PC-9 (cell line): ENCODE results near the gene FASTKD1. TPM values are rescaled to one million over a fixed set of nuclear protein-coding genes. Genes with fewer than 3 reads are reported as not detected.
"Not testable (repeated sequence)": the region's sequence is repeated elsewhere in the genome, so short reads cannot be mapped to it uniquely, and the experiment has no call there.

Source experiments
- BruUV-seq: library from RNA; stranded (reverse); fragments of 400-500 nt; replicated peaks from 2 replicates; lab custom pipeline; 2021; lab: Mats Ljungman, UMichigan
- CTCF ChIA-PET: fragments of 300-600 bp; sonication (Branson Sonifier 250); formaldehyde crosslinking; loops from one replicate; lab custom pipeline; 2022; ENCODE audit warnings: antibody characterized with exemption; lab: Charles Lee
- POLR2A ChIA-PET: fragments of 300-600 bp; sonication (Branson Sonifier 250); formaldehyde crosslinking; loops from one replicate; lab custom pipeline; 2022; ENCODE audit warnings: antibody characterized with exemption; ENCODE audit not compliant: unreplicated experiment; lab: Charles Lee
- DNase-seq, 2 experiments: peaks; one replicate each; pipeline versions ENCODE4 v3.0.0 to v3.0.0-alpha.2; 2015 to 2022; ENCODE audit warnings: mixed read lengths in 1 of 2
- H2AFZ ChIP-seq: fragments of 200-600 bp; sonication (generic); 2 replicates; pipeline ENCODE4 v1.8.1; 2017; ENCODE audit warnings: antibody characterized with exemption
- H3F3A ChIP-seq: fragments of 200-600 bp; sonication (generic); 2 replicates; pipeline ENCODE4 v1.8.1; 2017; ENCODE audit warnings: antibody characterized with exemption, mild to moderate bottlenecking, low read depth; ENCODE audit not compliant: insufficient read depth
- H3K27ac ChIP-seq: fragments of 200-600 bp; sonication (generic); 2 replicates; pipeline ENCODE4 v1.6.1; 2016; ENCODE audit warnings: mixed run types
- H3K27me3 ChIP-seq: fragments of 200-600 bp; sonication (generic); 2 replicates; pipeline ENCODE4 v1.6.1; 2016; ENCODE audit warnings: low read depth, mixed run types; ENCODE audit not compliant: insufficient read depth
- H3K36me3 ChIP-seq: fragments of 200-600 bp; sonication (generic); 2 replicates; pipeline ENCODE4 v1.6.1; 2016; ENCODE audit warnings: low read depth, mixed run types
- H3K4me1 ChIP-seq: fragments of 200-600 bp; sonication (generic); replicated peaks from 2 replicates; pipeline ENCODE4 v1.6.1; 2016; ENCODE audit warnings: mixed run types; ENCODE audit not compliant: insufficient read depth
- H3K4me2 ChIP-seq: fragments of 200-600 bp; sonication (generic); 2 replicates; pipeline ENCODE4 v1.6.1; 2017; ENCODE audit warnings: mixed run types
- H3K4me3 ChIP-seq: fragments of 200-600 bp; sonication (generic); 2 replicates; pipeline ENCODE4 v1.6.1; 2016; ENCODE audit warnings: mixed run types
- H3K79me2 ChIP-seq: fragments of 200-600 bp; sonication (generic); 2 replicates; pipeline ENCODE4 v1.6.1; 2017; ENCODE audit warnings: low read depth, mixed run types
- H3K9me2 ChIP-seq: fragments of 200-600 bp; sonication (generic); 2 replicates; pipeline ENCODE4 v1.8.1; 2017; ENCODE audit warnings: mild to moderate bottlenecking; ENCODE audit not compliant: insufficient read depth
- H3K9me3 ChIP-seq: fragments of 200-600 bp; sonication (generic); 2 replicates; pipeline ENCODE4 v1.8.1; 2016; ENCODE audit warnings: low read depth; ENCODE audit not compliant: insufficient read depth
- H4K20me1 ChIP-seq: fragments of 200-600 bp; sonication (generic); 2 replicates; pipeline ENCODE4 v1.8.1; 2017; ENCODE audit not compliant: insufficient read depth
- EZH2 ChIP-seq: fragments of 200-600 bp; sonication (generic); IDR thresholded peaks from 2 replicates; pipeline ENCODE4 v1.8.0; 2017; ENCODE audit warnings: antibody characterized with exemption, low read depth
- intact Hi-C: fragments of 100-400 bp; cut with micrococcal nuclease; formaldehyde crosslinking; loops from one replicate; pipeline ENCODE4 v1.10.0; 2022; ENCODE audit not compliant: unreplicated experiment
- total RNA-seq: library from RNA; stranded (reverse); gene quantifications from 2 replicates; pipeline ENCODE4 v1.2.3, GENCODE V29; 2021
- TF ChIP-seq, protein P1 (sequence below): fragments of 200-600 bp; sonication (generic); conservative IDR thresholded peaks from 2 replicates; pipeline ENCODE4 v1.6.1; 2017; ENCODE audit warnings: mixed run types, antibody characterized with exemption, mild to moderate bottlenecking, moderate library complexity

The FASTKD1 gene
- total RNA-seq, 1 experiment from 2014 or later: 22.5 TPM

GRCh38 chr2:169562519-169562918 lies 11.1 kb downstream of the FASTKD1 start:
- H2AFZ ChIP-seq: no peak overlapping the region
- DNase-seq: no peak
- H3K4me3 ChIP-seq: no peak overlapping the region
- ChIA-PET CTCF (no interaction called here), POLR2A (interaction anchor here (0.6 kb wide), 1 partner anchor 214 kb away, joined by 8 read pairs; no protein-coding TSS in a partner anchor)
- no peaks in the 10 kb centered on the region for H3K79me2 ChIP-seq
- no TSS peak for BruUV-seq
- H4K20me1 ChIP-seq: no peaks in the 10 kb centered on the region
- no peak overlapping the region for H3K27ac ChIP-seq
- no peaks in the 10 kb centered on the region for H3K36me3 ChIP-seq
- TF ChIP-seq, protein P1, sequence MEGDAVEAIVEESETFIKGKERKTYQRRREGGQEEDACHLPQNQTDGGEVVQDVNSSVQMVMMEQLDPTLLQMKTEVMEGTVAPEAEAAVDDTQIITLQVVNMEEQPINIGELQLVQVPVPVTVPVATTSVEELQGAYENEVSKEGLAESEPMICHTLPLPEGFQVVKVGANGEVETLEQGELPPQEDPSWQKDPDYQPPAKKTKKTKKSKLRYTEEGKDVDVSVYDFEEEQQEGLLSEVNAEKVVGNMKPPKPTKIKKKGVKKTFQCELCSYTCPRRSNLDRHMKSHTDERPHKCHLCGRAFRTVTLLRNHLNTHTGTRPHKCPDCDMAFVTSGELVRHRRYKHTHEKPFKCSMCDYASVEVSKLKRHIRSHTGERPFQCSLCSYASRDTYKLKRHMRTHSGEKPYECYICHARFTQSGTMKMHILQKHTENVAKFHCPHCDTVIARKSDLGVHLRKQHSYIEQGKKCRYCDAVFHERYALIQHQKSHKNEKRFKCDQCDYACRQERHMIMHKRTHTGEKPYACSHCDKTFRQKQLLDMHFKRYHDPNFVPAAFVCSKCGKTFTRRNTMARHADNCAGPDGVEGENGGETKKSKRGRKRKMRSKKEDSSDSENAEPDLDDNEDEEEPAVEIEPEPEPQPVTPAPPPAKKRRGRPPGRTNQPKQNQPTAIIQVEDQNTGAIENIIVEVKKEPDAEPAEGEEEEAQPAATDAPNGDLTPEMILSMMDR: no peak
- no peak for TF ChIP-seq EZH2
- no peaks in the 10 kb centered on the region for H3F3A ChIP-seq
- H3K9me2 ChIP-seq: no peaks in the 10 kb centered on the region
- H3K4me2 ChIP-seq: no peak overlapping the region
- intact Hi-C loops: no loop called here
- no peaks in the 10 kb centered on the region for H3K4me1 ChIP-seq
- no peaks in the 10 kb centered on the region for H3K9me3 ChIP-seq
- no peaks in the 10 kb centered on the region for H3K27me3 ChIP-seq

GRCh38 chr2:169562084-169562483 lies 11.6 kb downstream of the FASTKD1 start:
- CTCF ChIA-PET, H3K4me1 ChIP-seq, H3K27ac ChIP-seq, BruUV-seq, H3K4me2 ChIP-seq, H3K36me3 ChIP-seq, H3K9me2 ChIP-seq, intact Hi-C loops, H3K4me3 ChIP-seq, H3K27me3 ChIP-seq, H4K20me1 ChIP-seq, DNase-seq, H3F3A ChIP-seq, H3K9me3 ChIP-seq, H2AFZ ChIP-seq, H3K79me2 ChIP-seq: not testable (repeated sequence)
- POLR2A ChIA-PET: interaction anchor here (0.6 kb wide), 1 partner anchor 214 kb away, joined by 8 read pairs; no protein-coding TSS in a partner anchor

DNA sequence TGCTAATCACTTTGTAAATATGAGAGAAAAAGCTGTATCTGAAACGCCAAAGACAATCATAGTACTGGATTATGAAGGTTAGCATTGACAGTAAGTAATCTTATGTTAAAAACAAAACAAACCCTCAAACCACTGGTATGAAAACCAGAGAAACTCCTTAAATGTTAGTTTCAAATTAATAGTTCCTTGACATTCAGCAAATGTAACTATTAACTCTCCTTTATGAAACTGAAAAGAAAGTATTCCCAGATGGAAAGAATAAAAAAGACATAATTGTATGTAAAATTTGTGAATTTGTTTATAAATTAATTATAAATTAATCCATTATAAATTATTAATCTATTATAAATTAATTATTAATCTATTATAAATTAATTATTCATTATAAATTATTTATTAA lies 12.3 kb downstream of the FASTKD1 start:
- TF ChIP-seq, protein P1: no peak
- TF ChIP-seq EZH2: no peak
- no peaks in the 10 kb centered on the region for H3K9me3 ChIP-seq
- H4K20me1 ChIP-seq: no peaks in the 10 kb centered on the region
- H3K9me2 ChIP-seq: no peaks in the 10 kb centered on the region
- ChIA-PET CTCF (interaction anchor here (0.6 kb wide), 1 partner anchor 82 kb away, joined by 3 read pairs; the partner anchor contains the start of gene BBS5), POLR2A (no interaction called here)
- no peak for DNase-seq
- no peak overlapping the region for H2AFZ ChIP-seq
- H3K27ac ChIP-seq: no peak overlapping the region
- no peaks in the 10 kb centered on the region for H3K79me2 ChIP-seq
- H3K27me3 ChIP-seq: no peaks in the 10 kb centered on the region
- H3F3A ChIP-seq: no peaks in the 10 kb centered on the region
- intact Hi-C loops: no loop called here
- no peak overlapping the region for H3K4me2 ChIP-seq
- H3K4me3 ChIP-seq: no peak overlapping the region
- no peaks in the 10 kb centered on the region for H3K4me1 ChIP-seq
- no peaks in the 10 kb centered on the region for H3K36me3 ChIP-seq
- no TSS peak for BruUV-seq

DNA sequence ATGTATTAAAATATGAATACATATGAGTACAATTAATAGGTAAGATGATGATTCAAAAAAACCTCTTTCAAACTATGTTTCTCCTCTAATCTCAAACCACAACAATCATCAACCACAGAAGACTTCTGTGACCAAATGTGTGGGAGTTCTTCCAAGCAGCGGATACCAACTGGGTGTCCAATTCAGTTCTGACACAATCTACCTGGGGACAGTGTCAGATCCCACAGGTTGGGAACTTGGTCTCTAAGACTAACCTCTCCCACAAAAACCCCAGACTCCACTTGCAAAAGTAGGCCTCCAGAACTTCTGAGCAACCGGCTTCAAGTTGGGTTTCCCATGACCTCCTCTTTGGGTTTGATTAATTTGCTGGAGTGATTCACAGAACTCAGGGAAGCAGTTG lies 26.9 kb downstream of the FASTKD1 start:
- CTCF ChIA-PET: no interaction called here
- H4K20me1 ChIP-seq: no peaks in the 10 kb centered on the region
- no peaks in the 10 kb centered on the region for H3K27me3 ChIP-seq
- H3K4me1 ChIP-seq: no peaks in the 10 kb centered on the region
- intact Hi-C loops: no loop called here
- TF ChIP-seq, protein P1: no peak
- TF ChIP-seq EZH2: no peak
- no peaks in the 10 kb centered on the region for H3F3A ChIP-seq
- H3K27ac ChIP-seq: no peak overlapping the region
- H3K9me2 ChIP-seq: no peaks in the 10 kb centered on the region
- BruUV-seq: no TSS peak
- no peak for DNase-seq
- no peaks in the 10 kb centered on the region for H3K79me2 ChIP-seq
- no peaks in the 10 kb centered on the region for H3K9me3 ChIP-seq
- H3K4me3 ChIP-seq: no peak overlapping the region
- POLR2A ChIA-PET: no interaction called here
- H3K4me2 ChIP-seq: no peak overlapping the region
- H2AFZ ChIP-seq: no peak overlapping the region
- no peaks in the 10 kb centered on the region for H3K36me3 ChIP-seq
